ENCODE results near the gene NCOA7.
A peak's percentile ranks its signal among the peaks of the same experiment; 100 is the strongest.
"Not testable (repeated sequence)": the region's sequence is repeated elsewhere in the genome, so short reads cannot be mapped to it uniquely, and the experiment has no call there.

Gene NCOA7

DNA sequence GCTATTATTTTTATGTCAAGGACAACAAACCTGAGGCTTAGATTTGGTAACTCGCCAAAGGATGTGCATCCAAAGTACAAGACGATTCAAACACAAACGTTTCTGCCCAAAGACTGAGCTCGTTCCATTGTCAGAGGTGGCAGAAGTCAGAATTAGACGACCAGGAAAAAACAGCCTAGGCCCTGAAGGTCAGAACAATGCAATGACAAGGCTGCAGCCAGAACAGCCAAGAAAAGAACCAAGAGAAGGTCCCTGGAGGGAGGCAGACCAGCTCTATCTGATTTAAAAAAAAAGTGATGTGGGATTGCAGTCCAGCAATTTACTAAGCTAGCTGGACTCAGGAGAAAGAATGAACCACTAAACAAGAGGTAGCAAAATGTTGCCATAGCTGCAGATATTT is 54.2 kb downstream of the NCOA7 start:
- no peak for DNase-seq

DNA sequence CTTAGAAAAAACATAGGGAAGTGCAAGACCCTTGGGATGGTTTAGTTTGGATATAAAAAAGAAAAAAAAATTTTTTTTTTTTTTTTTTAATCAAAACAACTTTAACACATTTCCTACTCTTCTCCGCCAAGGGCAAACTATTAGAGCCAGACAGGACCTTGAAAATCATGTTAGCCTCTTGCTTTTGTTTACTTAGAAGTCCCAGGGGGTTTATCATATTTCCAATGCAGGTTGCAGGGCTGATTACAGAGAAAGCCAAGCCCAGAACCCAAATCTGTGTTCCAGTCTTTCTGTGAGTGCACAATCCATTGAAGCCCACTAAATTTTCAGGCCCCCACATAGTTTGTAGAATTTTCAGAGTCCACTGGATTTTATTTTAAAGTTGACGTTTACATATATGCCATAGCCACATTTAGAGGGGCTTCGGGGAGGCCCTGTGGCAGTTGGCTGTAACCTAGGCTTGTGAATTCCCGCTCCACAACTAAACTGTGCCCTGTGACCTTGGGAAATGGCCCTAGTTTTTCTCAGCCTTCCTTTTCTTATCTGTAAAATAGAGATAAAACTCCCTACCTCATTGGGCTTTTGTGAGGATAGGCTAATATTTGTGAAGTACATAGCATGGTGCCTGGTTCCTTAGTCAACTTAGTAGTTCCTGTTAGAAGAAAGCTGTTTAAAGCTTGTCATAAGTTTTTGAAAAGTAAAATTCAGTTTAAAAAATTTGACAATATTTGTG is 55.7 kb downstream of the NCOA7 start:
- DNase-seq = no peak

- not testable (repeated sequence) for DNase-seq
Observed at GRCh38 chr6:125848286-125848685, 57.5 kb downstream of the NCOA7 start.

GRCh38 chr6:125850361-125850760 is 59.6 kb downstream of the NCOA7 start:
- no peak for DNase-seq

DNA sequence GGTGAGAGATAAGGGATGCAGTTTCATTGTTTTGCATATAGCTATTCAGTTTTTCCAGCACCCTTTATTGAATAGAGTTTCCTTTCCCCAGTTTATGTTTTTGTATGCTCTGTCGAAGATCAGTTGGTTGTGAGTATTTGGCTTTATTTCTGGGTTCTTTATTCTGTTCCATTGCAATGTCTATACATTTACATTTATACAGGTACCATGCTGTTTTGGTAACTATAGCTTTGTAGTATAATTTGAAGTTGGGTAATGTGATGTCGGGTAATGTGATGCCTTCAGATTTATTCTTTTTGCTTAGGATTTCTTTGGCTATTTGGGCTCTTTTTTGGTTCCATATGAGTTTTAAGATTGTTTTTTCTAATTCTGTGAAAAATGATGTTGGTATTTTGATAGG is 61.8 kb downstream of the NCOA7 start:
- DNase-seq = no peak

- DNase-seq = no peak
Observed at GRCh38 chr6:125853168-125853567, 62.4 kb downstream of the NCOA7 start.

DNA sequence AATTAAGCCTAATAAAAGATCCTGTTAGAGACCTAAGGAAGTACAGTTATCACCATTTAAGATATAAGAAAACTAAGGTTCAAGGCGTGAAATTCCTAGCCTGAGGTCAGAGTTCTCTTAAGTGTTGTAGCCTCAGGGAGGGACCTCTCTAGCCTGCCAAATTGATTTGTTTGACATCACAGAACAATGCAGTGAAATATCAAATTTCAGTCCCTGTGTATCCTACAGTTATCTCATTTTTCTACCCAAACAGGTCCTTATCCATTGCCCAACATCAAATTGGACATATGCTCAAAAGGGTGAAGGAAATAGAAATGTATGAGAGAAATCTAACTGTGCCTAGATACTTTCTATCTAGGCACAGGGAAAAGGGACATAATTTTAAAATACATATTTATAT is 63.0 kb downstream of the NCOA7 start:
- no peak for DNase-seq

GRCh38 chr6:125854355-125854754 is 63.6 kb downstream of the NCOA7 start:
- DNase-seq = no peak

- DNase-seq = no peak
Observed at GRCh38 chr6:125855783-125856182, 65.0 kb downstream of the NCOA7 start.

DNA sequence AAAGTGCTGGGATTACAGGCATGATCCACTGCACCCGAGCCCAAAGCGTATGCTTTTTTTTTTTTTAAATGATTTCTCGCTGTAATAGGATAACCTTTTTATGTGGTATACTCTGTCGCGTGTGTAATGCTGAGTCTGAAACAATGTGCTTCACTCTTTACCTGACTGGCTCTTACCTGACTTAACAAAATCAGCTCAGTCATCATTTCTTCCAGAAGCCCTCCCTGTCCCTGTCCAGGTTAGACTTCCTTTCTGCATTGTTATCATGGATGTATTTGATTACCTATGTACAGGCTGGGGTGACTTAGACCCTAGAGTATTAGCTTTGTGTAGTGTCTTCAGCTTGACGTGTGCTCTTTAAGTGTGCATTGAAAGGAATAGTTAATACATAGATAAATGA is 67.1 kb downstream of the NCOA7 start:
- DNase-seq = no peak

DNA sequence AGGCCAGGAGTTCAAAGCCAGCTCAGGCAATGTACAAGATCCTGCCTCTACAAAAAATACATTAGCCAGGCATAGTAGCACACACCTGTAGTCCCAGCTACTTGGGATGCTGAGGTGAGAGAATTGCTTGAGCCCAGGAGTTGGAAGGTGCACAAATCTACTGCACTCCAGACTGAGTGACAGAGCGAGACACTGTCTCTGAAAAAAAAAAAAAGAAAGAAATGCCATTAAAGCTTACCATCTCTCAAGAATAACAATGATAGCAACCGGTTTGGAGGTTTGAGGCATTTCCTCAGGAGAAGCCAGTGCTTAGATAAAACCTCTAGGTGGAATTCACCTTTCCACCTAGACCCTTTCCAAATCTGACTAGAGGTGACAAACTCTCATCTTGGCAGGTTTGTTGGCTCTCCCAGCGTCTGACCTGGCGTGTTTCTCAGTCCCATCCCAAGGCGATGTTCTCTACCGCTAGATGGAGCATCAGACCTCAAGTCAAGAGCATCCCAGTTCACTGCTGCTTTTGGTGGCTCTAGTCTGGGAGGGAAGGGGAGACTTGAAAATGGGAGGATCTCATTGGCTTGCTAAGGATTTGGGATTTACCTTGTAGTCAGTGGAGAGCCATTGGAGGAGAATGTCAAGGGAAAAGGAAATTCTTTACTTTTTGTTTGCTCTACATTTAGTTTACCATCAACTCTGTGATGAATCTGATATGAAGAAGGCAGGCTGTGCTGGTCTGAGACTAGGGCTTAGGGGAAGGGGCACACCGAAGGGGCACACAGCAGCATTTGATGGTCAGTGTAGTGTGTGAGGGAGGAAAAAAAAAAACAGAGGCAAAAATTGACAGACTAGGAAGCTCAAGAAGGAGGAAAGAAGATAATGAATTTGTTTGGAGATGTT is 67.9 kb downstream of the NCOA7 start:
- no peak for DNase-seq

GRCh38 chr6:125859727-125860126 is 69.0 kb downstream of the NCOA7 start:
- DNase-seq = no peak

DNA sequence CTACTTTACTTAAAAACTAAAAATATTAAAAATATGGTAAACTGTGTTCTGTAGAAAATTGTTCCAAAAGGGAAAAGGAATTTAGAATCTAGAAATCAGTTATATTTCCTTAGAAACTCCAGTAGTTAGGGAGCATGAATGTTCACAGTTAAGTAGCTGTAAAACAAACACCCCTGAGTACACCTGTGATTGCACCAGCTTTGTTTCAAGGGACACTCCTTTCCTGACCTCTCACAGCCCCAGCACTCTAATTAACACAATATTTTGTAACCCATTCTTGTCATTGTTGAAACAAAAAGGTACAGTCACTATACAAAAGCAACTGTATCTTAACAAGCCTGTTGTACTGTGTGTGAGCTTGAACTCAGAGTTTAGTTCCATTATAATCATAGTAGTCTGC is 72.3 kb downstream of the NCOA7 start:
- no peak for DNase-seq

GRCh38 chr6:125865015-125865414 is 74.3 kb downstream of the NCOA7 start:
- DNase-seq = no peak

GRCh38 chr6:125866433-125866832 is 75.7 kb downstream of the NCOA7 start:
- DNase-seq = no peak

- DNase-seq = no peak
Observed at GRCh38 chr6:125867483-125867942, 76.8 kb downstream of the NCOA7 start.

DNA sequence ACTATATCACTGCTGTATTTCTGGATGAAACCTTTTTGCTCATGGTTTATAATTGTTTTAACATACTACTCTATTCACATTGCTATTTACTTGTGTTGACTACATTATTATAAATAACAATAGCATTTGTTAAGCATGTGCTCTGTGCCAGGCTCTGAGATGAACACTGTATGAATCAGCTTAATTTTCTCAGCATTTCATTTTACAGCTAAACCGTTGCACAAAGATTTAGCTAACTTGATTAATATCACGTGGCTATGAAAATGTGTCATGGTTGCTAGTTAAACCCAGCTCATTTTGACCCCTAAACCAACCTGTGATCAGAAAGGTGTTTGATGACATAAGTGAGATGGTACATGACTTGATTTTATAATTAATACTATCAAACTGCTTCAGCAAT is 77.5 kb downstream of the NCOA7 start:
- DNase-seq = no peak

- no peak for DNase-seq
Observed at GRCh38 chr6:125868678-125869395, 78.1 kb downstream of the NCOA7 start.

- no peak for DNase-seq
Observed at GRCh38 chr6:125869427-125869826, 78.7 kb downstream of the NCOA7 start.

DNA sequence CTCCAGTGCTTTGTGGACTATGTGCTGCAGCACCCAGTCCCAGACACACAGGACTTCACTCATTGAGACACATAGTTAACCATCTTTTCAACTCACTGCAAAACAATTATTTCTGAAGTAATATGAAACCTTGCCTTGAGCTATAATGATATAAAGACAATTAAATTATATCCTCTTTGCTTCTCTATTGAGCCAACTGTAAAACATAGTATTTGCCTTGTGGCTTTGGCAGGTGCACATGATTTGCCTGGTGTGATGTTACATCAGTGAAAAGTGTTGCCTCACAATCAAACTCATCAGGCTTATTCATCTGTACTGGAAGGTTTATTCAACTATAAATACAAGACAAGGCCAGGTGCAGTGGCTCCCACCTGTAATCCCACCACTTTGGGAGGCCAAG is 80.6 kb downstream of the NCOA7 start:
- peak; percentile 27 for DNase-seq

GRCh38 chr6:125872259-125872921 is 81.6 kb downstream of the NCOA7 start:
- no peak for DNase-seq

DNA sequence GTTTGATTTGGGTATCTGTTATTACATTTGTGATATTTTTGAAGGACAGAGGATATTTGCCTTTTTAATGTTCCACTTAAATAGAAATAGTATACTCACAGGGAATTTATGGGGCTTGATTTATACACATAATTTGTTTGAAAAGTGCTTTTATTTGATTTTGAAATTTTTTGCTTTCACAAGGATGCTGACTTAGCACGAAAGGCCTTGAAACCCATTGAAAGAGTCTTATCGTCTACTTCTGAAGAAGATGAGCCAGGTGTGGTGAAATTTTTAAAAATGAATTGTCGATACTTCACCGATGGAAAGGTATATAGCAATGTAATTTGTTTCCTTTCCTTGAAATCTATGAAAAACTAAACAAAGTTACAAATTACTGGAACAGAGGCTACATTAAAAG is 91.5 kb downstream of the NCOA7 start:
- no peak for DNase-seq

Data from NCI-H1417 treated with DMSO at 0.1 percent for 48 hours (cell line).